HG02759 (cell line): ENCODE data around the gene GADD45B.
"Not testable (repeated sequence)": the region's sequence is repeated elsewhere in the genome, so short reads cannot be mapped to it uniquely, and the experiment has no call there.

Experiments
- ATAC-seq: cut with Tn5 transposase; IDR thresholded peaks from one replicate; pipeline ENCODE4 v1.9.1; 2021; ENCODE audit warnings: mild to moderate bottlenecking, moderate library complexity; ENCODE audit not compliant: unreplicated experiment

The GADD45B gene

GRCh38 chr19:2468596-2468995, 7.3 kb upstream of the GADD45B start:
- ATAC-seq: no peak

GRCh38 chr19:2469102-2469914, 6.6 kb upstream of the GADD45B start:
- ATAC-seq: no peak

GRCh38 chr19:2469915-2470200, 6.1 kb upstream of the GADD45B start:
- not testable (repeated sequence) for ATAC-seq

- ATAC-seq: peak; percentile 37
Measured at GRCh38 chr19:2474232-2475017, 1.5 kb upstream of the GADD45B start.

- peak; percentile 5 for ATAC-seq
Measured at GRCh38 chr19:2475018-2475701, 767 bp upstream of the GADD45B start.

GRCh38 chr19:2476451-2477140, 669 bp downstream of the GADD45B start:
- ATAC-seq: no peak

GRCh38 chr19:2477141-2477710, 1.3 kb downstream of the GADD45B start:
- no peak for ATAC-seq

- no peak for ATAC-seq
Measured at GRCh38 chr19:2477732-2478191, 1.8 kb downstream of the GADD45B start.

GRCh38 chr19:2478278-2478755, 2.4 kb downstream of the GADD45B start:
- ATAC-seq: no peak

GRCh38 chr19:2478756-2479555, 3.0 kb downstream of the GADD45B start:
- no peak for ATAC-seq

- no peak for ATAC-seq
Measured at GRCh38 chr19:2479556-2480194, 3.7 kb downstream of the GADD45B start.

GRCh38 chr19:2481466-2481865, 5.5 kb downstream of the GADD45B start:
- no peak for ATAC-seq

GRCh38 chr19:2482354-2483038, 6.6 kb downstream of the GADD45B start:
- no peak for ATAC-seq

- no peak for ATAC-seq
Measured at GRCh38 chr19:2483084-2483483, 7.2 kb downstream of the GADD45B start.

- no peak for ATAC-seq
Measured at GRCh38 chr19:2483484-2484151, 7.7 kb downstream of the GADD45B start.

- ATAC-seq: no peak
Measured at GRCh38 chr19:2484178-2484937, 8.4 kb downstream of the GADD45B start.

GRCh38 chr19:2485428-2485827, 9.5 kb downstream of the GADD45B start:
- no peak for ATAC-seq
